ENCODE results near the gene PSMA3. TPM values are rescaled to one million over a fixed set of nuclear protein-coding genes. Genes with fewer than 3 reads are reported as not detected.

PSMA3 gene
- total and polyA plus RNA-seq, 9 of the 15 experiments (the other 6 are each of a cell fraction or from before 2014, with no cell fraction given), result 129 to 786 (median 319) TPM

GRCh38 chr14:58298477-58299400, 54.1 kb downstream of the PSMA3 start, which contains the start of gene ARID4A (continued):
- TF ChIP-seq POLR2G (IDR thresholded peaks at IDR 0.05; ENCODE audit: low read depth, low read length) (peak; percentile 73), LCOR (CRISPR knock-in tag; IDR thresholded peaks at IDR 0.05) (0 out of 2 replicates have a peak, but pooled peaks have one; percentile 6), HBP1 (CRISPR knock-in tag; IDR thresholded peaks at IDR 0.05) (no peak), HDAC1 (IDR thresholded peaks at IDR 0.05) (peak in 1 of 2 experiments; percentile 87; a peak in 2 of 4 replicates), MTF1 (CRISPR knock-in tag; IDR thresholded peaks at IDR 0.05; ENCODE audit: borderline replicate concordance) (no peak), TGIF2 (CRISPR knock-in tag; IDR thresholded peaks at IDR 0.05) (no peak), TSHZ1 (CRISPR knock-in tag; IDR thresholded peaks at IDR 0.05) (no peak), POLR2H (tag; IDR thresholded peaks at IDR 0.05; ENCODE audit: low read depth) (no peak), HDAC2 (IDR thresholded peaks at IDR 0.05) (peak; percentile 27; the same call in 1 of the 2 replicates), RBBP5 (IDR thresholded peaks at IDR 0.05; ENCODE audit: borderline replicate concordance, insufficient read depth, low read length, poor library complexity, severe bottlenecking) (peak; percentile 40), BCOR (IDR thresholded peaks at IDR 0.05) (no peak), NKRF (IDR thresholded peaks at IDR 0.05; ENCODE audit: borderline replicate concordance) (peak; percentile 78), SAP30 (IDR thresholded peaks at IDR 0.05; ENCODE audit: borderline replicate concordance, insufficient read depth, low read depth, low read length, poor library complexity, severe bottlenecking) (peak; percentile 85), POLR2B (IDR thresholded peaks at IDR 0.05; ENCODE audit: low read depth, partially characterized antibody) (peak; percentile 48), ZNF778 (CRISPR knock-in tag; IDR thresholded peaks at IDR 0.05) (no peak), E2F8 (IDR thresholded peaks at IDR 0.05; ENCODE audit: low read depth, partially characterized antibody) (no peak)

Measured in K562 (cell line).